ENCODE data around the gene BSG.

BSG gene

GRCh38 chr19:536031-536880 is 36.1 kb upstream of the BSG start:
- H3K9me3 ChIP-seq (ENCODE audit: control insufficient read depth, insufficient read depth, low read length), result no peaks in the 10 kb centered on the region
- H3K27ac ChIP-seq (ENCODE audit: low read depth, low read length), result no peak overlapping the region
- peaks cover 12% of the 10 kb centered on the region for H3K4me1 ChIP-seq (ENCODE audit: control insufficient read depth, low read length)
- no peaks in the 10 kb centered on the region for H3K9me2 ChIP-seq (replicated peaks; ENCODE audit: control insufficient read depth, low read length)
- no peaks in the 10 kb centered on the region for H3K27me3 ChIP-seq (ENCODE audit: control insufficient read depth, low read length)
- H3K4me3 ChIP-seq (ENCODE audit: low read length), result no peak overlapping the region
- no peak for TF ChIP-seq CTCF (IDR thresholded peaks at IDR 0.05; ENCODE audit: low read depth, low read length, poor library complexity, severe bottlenecking)
- TF ChIP-seq EZH2phosphoT487 (IDR thresholded peaks at IDR 0.05; ENCODE audit: borderline replicate concordance, low read length), result no peak
- H4K20me1 ChIP-seq (ENCODE audit: control insufficient read depth, insufficient read depth, low read depth, low read length), result peaks cover 8% of the 10 kb centered on the region
- peaks cover 27% of the 10 kb centered on the region for H3K36me3 ChIP-seq (ENCODE audit: control insufficient read depth, low read length)
- H3K79me2 ChIP-seq (ENCODE audit: control insufficient read depth, low read length), result peaks cover 38% of the 10 kb centered on the region
- H3F3A ChIP-seq (ENCODE audit: control insufficient read depth, insufficient read depth), result no peaks in the 10 kb centered on the region
- H3K4me2 ChIP-seq (ENCODE audit: low read length), result no peak overlapping the region

GRCh38 chr19:536881-537404 is 35.5 kb upstream of the BSG start:
- Histone ChIP-seq H3K79me2 (ENCODE audit: control insufficient read depth, low read length) (peaks cover 36% of the 10 kb centered on the region), H3K36me3 (ENCODE audit: control insufficient read depth, low read length) (peaks cover 27% of the 10 kb centered on the region)

GRCh38 chr19:538641-539428 is 33.6 kb upstream of the BSG start:
- Histone ChIP-seq H3K4me2 (ENCODE audit: low read length) (no peak overlapping the region), H3K36me3 (ENCODE audit: control insufficient read depth, low read length) (peaks cover 19% of the 10 kb centered on the region)

More at GRCh38 chr19:536881-537404, 35.5 kb upstream of the BSG start:
- Histone ChIP-seq H4K20me1 (ENCODE audit: control insufficient read depth, insufficient read depth, low read depth, low read length) (peaks cover 8% of the 10 kb centered on the region), H3F3A (ENCODE audit: control insufficient read depth, insufficient read depth) (no peaks in the 10 kb centered on the region), H3K4me1 (ENCODE audit: control insufficient read depth, low read length) (peaks cover 12% of the 10 kb centered on the region), H3K9me2 (replicated peaks; ENCODE audit: control insufficient read depth, low read length) (no peaks in the 10 kb centered on the region), H3K27me3 (ENCODE audit: control insufficient read depth, low read length) (no peaks in the 10 kb centered on the region), H3K4me3 (ENCODE audit: low read length) (no peak overlapping the region), H3K9me3 (ENCODE audit: control insufficient read depth, insufficient read depth, low read length) (no peaks in the 10 kb centered on the region), H3K27ac (ENCODE audit: low read depth, low read length) (no peak overlapping the region), H3K4me2 (ENCODE audit: low read length) (no peak overlapping the region)
- TF ChIP-seq EZH2phosphoT487 (IDR thresholded peaks at IDR 0.05; ENCODE audit: borderline replicate concordance, low read length) (no peak), CTCF (IDR thresholded peaks at IDR 0.05; ENCODE audit: low read depth, low read length, poor library complexity, severe bottlenecking) (no peak)

More at GRCh38 chr19:538641-539428, 33.6 kb upstream of the BSG start:
- H3K4me3 ChIP-seq (ENCODE audit: low read length), result no peak overlapping the region
- H3K4me1 ChIP-seq (ENCODE audit: control insufficient read depth, low read length), result peaks cover 7% of the 10 kb centered on the region
- no peaks in the 10 kb centered on the region; the same call in 1 of the 2 replicates for H4K20me1 ChIP-seq (ENCODE audit: control insufficient read depth, insufficient read depth, low read depth, low read length)
- no peaks in the 10 kb centered on the region for H3K27me3 ChIP-seq (ENCODE audit: control insufficient read depth, low read length)
- peaks cover 17% of the 10 kb centered on the region for H3K79me2 ChIP-seq (ENCODE audit: control insufficient read depth, low read length)
- no peaks in the 10 kb centered on the region for H3F3A ChIP-seq (ENCODE audit: control insufficient read depth, insufficient read depth)
- no peaks in the 10 kb centered on the region for H3K9me3 ChIP-seq (ENCODE audit: control insufficient read depth, insufficient read depth, low read length)
- H3K27ac ChIP-seq (ENCODE audit: low read depth, low read length), result no peak overlapping the region
- TF ChIP-seq CTCF (IDR thresholded peaks at IDR 0.05; ENCODE audit: low read depth, low read length, poor library complexity, severe bottlenecking), result no peak
- TF ChIP-seq EZH2phosphoT487 (IDR thresholded peaks at IDR 0.05; ENCODE audit: borderline replicate concordance, low read length), result no peak
- no peaks in the 10 kb centered on the region for H3K9me2 ChIP-seq (replicated peaks; ENCODE audit: control insufficient read depth, low read length)
